IMR-90 (cell line): Measurements from ENCODE around the gene IGSF3. TPM values are rescaled to one million over a fixed set of nuclear protein-coding genes. Genes with fewer than 3 reads are reported as not detected.

Source experiments
- ATAC-seq: fragments of 200-7000 bp; cut with Tn5 transposase; 2 replicates; pipeline ENCODE4 v1.9.1; 2020; ENCODE audit warnings: low read depth, mild to moderate bottlenecking, moderate library complexity
- BruUV-seq: library from RNA; stranded (reverse); fragments of 400-500 nt; replicated peaks from 2 replicates; lab custom pipeline; 2021; lab: Mats Ljungman, UMichigan
- CTCF ChIA-PET: fragments of 300-600 bp; formaldehyde crosslinking; extraction: SDS; loops from one replicate; lab custom pipeline; 2021; ENCODE audit warnings: antibody characterized with exemption; lab: Yijun Ruan, JAX
- POLR2A ChIA-PET: fragments of 300-600 bp; sonication (Branson Sonifier 250); formaldehyde crosslinking; loops from one replicate; lab custom pipeline; 2022; ENCODE audit warnings: antibody characterized with exemption; ENCODE audit not compliant: unreplicated experiment; lab: Charles Lee
- DNase-seq: peaks from one replicate; pipeline ENCODE4 v3.0.0; 2013
- H2AFZ ChIP-seq: replicated peaks from 2 replicates; pipeline ENCODE3; 2013; ENCODE audit warnings: low read length, mild to moderate bottlenecking; ENCODE audit not compliant: poor library complexity
- H2AK5ac ChIP-seq: 2 replicates; pipeline ENCODE4 v1.6.1; 2013; ENCODE audit warnings: low read depth, low read length, inconsistent platforms
- H2AK9ac ChIP-seq: replicated peaks from 2 replicates; pipeline ENCODE3; 2013; ENCODE audit warnings: mild to moderate bottlenecking, low read depth, low read length, moderate library complexity; ENCODE audit not compliant: poor library complexity
- H2BK120ac ChIP-seq: 2 replicates; pipeline ENCODE4 v1.6.1; 2013; ENCODE audit warnings: low read depth, low read length, inconsistent platforms
- H2BK15ac ChIP-seq: 3 replicates; pipeline ENCODE4 v1.6.1; 2013; ENCODE audit warnings: low read depth, low read length, inconsistent platforms
- H2BK20ac ChIP-seq: 2 replicates; pipeline ENCODE4 v1.6.1; 2013; ENCODE audit warnings: low read depth, mild to moderate bottlenecking, inconsistent platforms, low read length, moderate library complexity
- H2BK5ac ChIP-seq: 2 replicates; pipeline ENCODE4 v1.6.1; 2013; ENCODE audit warnings: mild to moderate bottlenecking, low read depth, low read length, inconsistent platforms; ENCODE audit not compliant: poor library complexity, severe bottlenecking
- H3K14ac ChIP-seq: replicated peaks from 2 replicates; pipeline ENCODE4 v1.6.1; 2013; ENCODE audit warnings: low read depth, low read length, inconsistent platforms
- H3K18ac ChIP-seq: 2 replicates; pipeline ENCODE4 v1.6.1; 2013; ENCODE audit warnings: low read depth, low read length, control low read depth
- H3K23ac ChIP-seq: 2 replicates; pipeline ENCODE4 v1.6.1; 2013; ENCODE audit warnings: low read depth, low read length, inconsistent platforms
- H3K27ac ChIP-seq: 2 replicates; pipeline ENCODE4 v1.5.1; 2013; ENCODE audit warnings: mild to moderate bottlenecking, control low read depth, low read length; ENCODE audit not compliant: insufficient read depth
- H3K27me3 ChIP-seq: 2 replicates; pipeline ENCODE4 v1.6.1; 2013; ENCODE audit warnings: low read length; ENCODE audit not compliant: control insufficient read depth, insufficient read depth
- H3K36me3 ChIP-seq: 2 replicates; pipeline ENCODE4 v1.6.1; 2013; ENCODE audit warnings: low read length, mixed read lengths; ENCODE audit not compliant: control insufficient read depth, insufficient read depth
- H3K4ac ChIP-seq: 2 replicates; pipeline ENCODE4 v1.6.1; 2013; ENCODE audit warnings: low read depth, low read length, inconsistent platforms
- H3K4me1 ChIP-seq: 2 replicates; pipeline ENCODE4 v1.6.1; 2013; ENCODE audit warnings: low read length, mixed read lengths; ENCODE audit not compliant: control insufficient read depth, insufficient read depth
- H3K4me2 ChIP-seq: 2 replicates; pipeline ENCODE4 v1.6.1; 2013; ENCODE audit warnings: low read depth, mild to moderate bottlenecking, control low read depth, low read length, moderate library complexity
- H3K4me3 ChIP-seq: 2 replicates; pipeline ENCODE4 v1.5.1; 2013; ENCODE audit warnings: low read depth, mild to moderate bottlenecking, control low read depth, low read length, moderate library complexity; ENCODE audit not compliant: insufficient read depth
- H3K56ac ChIP-seq: 2 replicates; pipeline ENCODE4 v1.6.1; 2013; ENCODE audit warnings: low read length, inconsistent platforms; ENCODE audit not compliant: insufficient read depth; ENCODE audit errors: extremely low read depth
- H3K79me1 ChIP-seq, 2 experiments: 2 replicates each; pipeline ENCODE4 v1.6.1; 2013; ENCODE audit warnings: low read length in 2 of 2, inconsistent platforms in 1 of 2, low read depth in 1 of 2
- H3K9ac ChIP-seq: 2 replicates; pipeline ENCODE4 v1.6.1; 2013; ENCODE audit warnings: low read depth, low read length, control low read depth
- H3K9me1 ChIP-seq: 2 replicates; pipeline ENCODE4 v1.6.1; 2013; ENCODE audit warnings: low read length, inconsistent platforms; ENCODE audit not compliant: insufficient read depth
- H3K9me3 ChIP-seq: 2 replicates; pipeline ENCODE4 v1.6.1; 2013; ENCODE audit warnings: low read length; ENCODE audit not compliant: control insufficient read depth, insufficient read depth
- H4K20me1 ChIP-seq: 2 replicates; pipeline ENCODE4 v1.6.1; 2013; ENCODE audit warnings: low read length, inconsistent platforms; ENCODE audit not compliant: insufficient read depth
- H4K5ac ChIP-seq: 2 replicates; pipeline ENCODE4 v1.6.1; 2013; ENCODE audit warnings: mild to moderate bottlenecking, low read depth, low read length, control low read depth
- H4K8ac ChIP-seq, 2 experiments: 2 replicates each; pipeline ENCODE4 v1.6.1; 2013; ENCODE audit warnings: low read depth in 2 of 2, low read length in 2 of 2, control low read depth in 1 of 2, inconsistent platforms in 1 of 2
- H4K91ac ChIP-seq: 2 replicates; pipeline ENCODE4 v1.6.1; 2013; ENCODE audit warnings: low read depth, low read length, inconsistent platforms; ENCODE audit not compliant: insufficient read depth
- BHLHE40 ChIP-seq: fragments of 150-350 bp; IDR thresholded peaks from 2 replicates; pipeline ENCODE4 v1.6.1; 2016; ENCODE audit warnings: mild to moderate bottlenecking, low read depth, low read length
- CEBPB ChIP-seq: IDR thresholded peaks from 2 replicates; pipeline ENCODE4 v1.6.1; 2012; ENCODE audit warnings: low read depth, low read length, improper control_type of control experiment
- CHD1 ChIP-seq: IDR thresholded peaks from 2 replicates; pipeline ENCODE4 v1.6.1; 2012; ENCODE audit warnings: low read depth, low read length, improper control_type of control experiment
- FOS ChIP-seq: fragments of 150-350 bp; IDR thresholded peaks from 2 replicates; pipeline ENCODE4 v1.6.1; 2016; ENCODE audit warnings: low read depth, low read length
- MAFK ChIP-seq: IDR thresholded peaks from 2 replicates; pipeline ENCODE4 v1.6.1; 2012; ENCODE audit warnings: low read depth, low read length, improper control_type of control experiment
- MAZ ChIP-seq: IDR thresholded peaks from 2 replicates; pipeline ENCODE4 v1.6.1; 2012; ENCODE audit warnings: low read depth, mild to moderate bottlenecking, low read length, improper control_type of control experiment, moderate library complexity, borderline replicate concordance
- MXI1 ChIP-seq: IDR thresholded peaks from 2 replicates; pipeline ENCODE4 v1.6.1; 2012; ENCODE audit warnings: low read depth, mild to moderate bottlenecking, low read length, moderate library complexity, borderline replicate concordance
- NFE2L2 ChIP-seq: fragments of 150-350 bp; IDR thresholded peaks from 2 replicates; pipeline ENCODE4 v1.6.1; 2016; ENCODE audit warnings: low read depth, mild to moderate bottlenecking, low read length
- POLR2A ChIP-seq: IDR thresholded peaks from 2 replicates; pipeline ENCODE4 v1.6.1; 2012; ENCODE audit warnings: mild to moderate bottlenecking, low read depth, low read length
- RAD21 ChIP-seq: IDR thresholded peaks from 2 replicates; pipeline ENCODE4 v1.6.1; 2012; ENCODE audit warnings: low read length, improper control_type of control experiment
- RCOR1 ChIP-seq: IDR thresholded peaks from 2 replicates; pipeline ENCODE4 v1.6.1; 2012; ENCODE audit warnings: mild to moderate bottlenecking, low read length, improper control_type of control experiment; ENCODE audit not compliant: insufficient replicate concordance
- RFX5 ChIP-seq: IDR thresholded peaks from 2 replicates; pipeline ENCODE4 v1.8.0; 2012; ENCODE audit warnings: low read depth, mild to moderate bottlenecking, low read length, moderate library complexity
- SMC3 ChIP-seq: fragments of 150-350 bp; IDR thresholded peaks from 2 replicates; pipeline ENCODE4 v1.6.1; 2016; ENCODE audit warnings: low read depth, mild to moderate bottlenecking, antibody characterized with exemption, low read length, moderate library complexity
- WGBS, 2 experiments: methylation state at CpG; one replicate each; pipeline versions ENCODE4 v1.1.5 to v1.1.7; 2013; ENCODE audit warnings: missing lambda C conversion rate in 2 of 2; ENCODE audit not compliant: insufficient read length in 1 of 2; ENCODE audit errors: extremely low coverage in 2 of 2; 5-methylcytosine and 5-hydroxymethylcytosine counted together
- dilution Hi-C: fragments of 300-500 bp; cut with HindIII; formaldehyde crosslinking; loops from one replicate; pipeline ENCODE4 v1.14.3; 2018; ENCODE audit warnings: low sequenced_read_pairs; ENCODE audit not compliant: unreplicated experiment
- in situ Hi-C: fragments of 300-500 bp; cut with MboI; formaldehyde crosslinking; loops from 3 replicates; pipeline ENCODE4 v1.14.3; 2019; ENCODE audit warnings: low sequenced_read_pairs, inconsistent platforms, mixed read lengths
- intact Hi-C: fragments of 100-400 bp; cut with micrococcal nuclease; formaldehyde crosslinking; loops from 2 replicates; pipeline ENCODE4 v1.10.0; 2022
- polyA plus RNA-seq, 3 experiments: library from polyadenylated mRNA; depleted of rRNA; stranded (reverse); fragments of >200 nt; gene quantifications; 2 replicates each; pipeline ENCODE4 v1.2.3, GENCODE V29; 2012; ENCODE audit warnings: low replicate concordance in 1 of 3
- total RNA-seq: library from RNA; depleted of rRNA; stranded (reverse); fragments of >200 nt; gene quantifications from 2 replicates; pipeline ENCODE4 v1.2.3, GENCODE V29; 2012
- TF ChIP-seq, protein P1 (sequence below): fragments of 150-350 bp; IDR thresholded peaks from 2 replicates; pipeline ENCODE4 v1.6.1; 2017; ENCODE audit warnings: mild to moderate bottlenecking, antibody characterized with exemption, low read length, low read depth
- TF ChIP-seq, protein P2 (sequence below): fragments of 150-350 bp; IDR thresholded peaks from 2 replicates; pipeline ENCODE4 v1.6.1; 2016; ENCODE audit warnings: low read depth, mild to moderate bottlenecking, low read length, moderate library complexity, borderline replicate concordance
- TF ChIP-seq, protein P3 (sequence below): conservative IDR thresholded peaks from 2 replicates; pipeline ENCODE4 v1.5.1; 2012; ENCODE audit warnings: mild to moderate bottlenecking, low read depth, low read length, improper control_type of control experiment

The IGSF3 gene
- total and polyA plus RNA-seq, 2 of the 4 experiments (the other 2 are of a cell fraction) = under 0.01 to 0.02 TPM

DNA sequence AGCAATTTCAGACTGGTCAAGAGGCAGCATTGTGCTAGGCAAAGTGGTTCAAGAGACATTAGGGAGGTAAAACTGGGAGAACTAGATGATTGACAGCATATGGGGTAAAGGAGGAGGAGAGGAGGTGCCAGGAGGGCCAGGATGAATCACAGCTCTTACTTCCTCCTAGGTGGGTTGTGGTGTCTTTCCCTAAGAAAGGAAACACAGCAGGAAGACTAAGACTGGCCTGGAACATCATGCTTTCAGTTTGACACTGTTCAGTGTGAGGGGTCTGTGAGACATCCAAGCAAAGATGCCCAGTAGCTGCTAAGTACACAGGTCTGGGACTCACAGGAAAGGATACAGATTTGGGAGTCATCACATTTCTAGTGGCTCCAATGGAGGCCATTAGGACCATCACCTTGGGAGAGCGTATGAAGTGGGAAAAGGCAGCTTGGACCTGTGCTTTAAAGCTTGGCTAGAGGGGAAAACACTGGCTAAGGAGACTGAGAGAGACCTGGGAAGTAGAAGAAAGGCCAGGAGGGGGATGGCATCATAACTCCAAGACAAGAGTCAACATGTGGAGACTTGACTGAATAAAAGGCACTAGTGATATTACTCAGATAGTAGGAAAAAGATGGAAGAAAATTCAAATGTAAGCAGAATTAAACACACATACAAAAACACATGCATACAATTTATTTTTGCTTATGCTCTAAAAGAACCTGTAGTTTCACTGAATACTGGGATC lies 114.0 kb downstream of the IGSF3 start:
- Histone ChIP-seq H3K4ac (no peak overlapping the region), H3K18ac (no peak overlapping the region), H3K9me1 (no peaks in the 10 kb centered on the region; the same call in 1 of the 2 replicates), H4K91ac (no peak overlapping the region), H4K5ac (no peak overlapping the region), H2BK15ac (no peak overlapping the region), H3K56ac (no peak overlapping the region), H3K9ac (no peak overlapping the region), H3K4me1 (no peaks in the 10 kb centered on the region), H3K4me2 (no peak overlapping the region), H2AK5ac (no peak overlapping the region), H2BK5ac (no peak overlapping the region), H2BK20ac (no peak overlapping the region), H3K27ac (no peak overlapping the region), H3K23ac (no peak overlapping the region), H3K27me3 (no peaks in the 10 kb centered on the region), H4K8ac (no peak overlapping the region), H3K79me1 (no peaks in the 10 kb centered on the region), H3K4me3 (no peak overlapping the region), H4K20me1 (no peaks in the 10 kb centered on the region), H2AFZ (peak overlapping the region; percentile 56), H2BK120ac (no peak overlapping the region), H3K9me3 (no peaks in the 10 kb centered on the region), H3K36me3 (no peaks in the 10 kb centered on the region), H2AK9ac (no peak overlapping the region), H3K14ac (no peak overlapping the region)
- dilution Hi-C loops (no loop called here), intact Hi-C loops (no loop called here), in situ Hi-C loops (no loop called here)
- ATAC-seq (no peak), DNase-seq (no peak)
- TF ChIP-seq, protein P1, sequence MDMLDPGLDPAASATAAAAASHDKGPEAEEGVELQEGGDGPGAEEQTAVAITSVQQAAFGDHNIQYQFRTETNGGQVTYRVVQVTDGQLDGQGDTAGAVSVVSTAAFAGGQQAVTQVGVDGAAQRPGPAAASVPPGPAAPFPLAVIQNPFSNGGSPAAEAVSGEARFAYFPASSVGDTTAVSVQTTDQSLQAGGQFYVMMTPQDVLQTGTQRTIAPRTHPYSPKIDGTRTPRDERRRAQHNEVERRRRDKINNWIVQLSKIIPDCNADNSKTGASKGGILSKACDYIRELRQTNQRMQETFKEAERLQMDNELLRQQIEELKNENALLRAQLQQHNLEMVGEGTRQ = no peak
- TF ChIP-seq POLR2A (no peak), FOS (no peak), RCOR1 (no peak), MXI1 (no peak), MAZ (no peak), SMC3 (no peak), CEBPB (no peak), RFX5 (no peak), RAD21 (no peak), MAFK (no peak), BHLHE40 (no peak), NFE2L2 (no peak), CHD1 (no peak)
- TF ChIP-seq, protein P2, sequence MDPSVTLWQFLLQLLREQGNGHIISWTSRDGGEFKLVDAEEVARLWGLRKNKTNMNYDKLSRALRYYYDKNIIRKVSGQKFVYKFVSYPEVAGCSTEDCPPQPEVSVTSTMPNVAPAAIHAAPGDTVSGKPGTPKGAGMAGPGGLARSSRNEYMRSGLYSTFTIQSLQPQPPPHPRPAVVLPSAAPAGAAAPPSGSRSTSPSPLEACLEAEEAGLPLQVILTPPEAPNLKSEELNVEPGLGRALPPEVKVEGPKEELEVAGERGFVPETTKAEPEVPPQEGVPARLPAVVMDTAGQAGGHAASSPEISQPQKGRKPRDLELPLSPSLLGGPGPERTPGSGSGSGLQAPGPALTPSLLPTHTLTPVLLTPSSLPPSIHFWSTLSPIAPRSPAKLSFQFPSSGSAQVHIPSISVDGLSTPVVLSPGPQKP = no peak
- TF ChIP-seq, protein P3, sequence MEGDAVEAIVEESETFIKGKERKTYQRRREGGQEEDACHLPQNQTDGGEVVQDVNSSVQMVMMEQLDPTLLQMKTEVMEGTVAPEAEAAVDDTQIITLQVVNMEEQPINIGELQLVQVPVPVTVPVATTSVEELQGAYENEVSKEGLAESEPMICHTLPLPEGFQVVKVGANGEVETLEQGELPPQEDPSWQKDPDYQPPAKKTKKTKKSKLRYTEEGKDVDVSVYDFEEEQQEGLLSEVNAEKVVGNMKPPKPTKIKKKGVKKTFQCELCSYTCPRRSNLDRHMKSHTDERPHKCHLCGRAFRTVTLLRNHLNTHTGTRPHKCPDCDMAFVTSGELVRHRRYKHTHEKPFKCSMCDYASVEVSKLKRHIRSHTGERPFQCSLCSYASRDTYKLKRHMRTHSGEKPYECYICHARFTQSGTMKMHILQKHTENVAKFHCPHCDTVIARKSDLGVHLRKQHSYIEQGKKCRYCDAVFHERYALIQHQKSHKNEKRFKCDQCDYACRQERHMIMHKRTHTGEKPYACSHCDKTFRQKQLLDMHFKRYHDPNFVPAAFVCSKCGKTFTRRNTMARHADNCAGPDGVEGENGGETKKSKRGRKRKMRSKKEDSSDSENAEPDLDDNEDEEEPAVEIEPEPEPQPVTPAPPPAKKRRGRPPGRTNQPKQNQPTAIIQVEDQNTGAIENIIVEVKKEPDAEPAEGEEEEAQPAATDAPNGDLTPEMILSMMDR = no peak
- BruUV-seq = no TSS peak
- no CpG with 5 or more reads among the region's 1 CpG for WGBS, 2 experiments
- CTCF ChIA-PET = no interaction called here
- POLR2A ChIA-PET = no interaction called here
